ENCODE data around the gene PLA2G2C.

The PLA2G2C gene

DNA sequence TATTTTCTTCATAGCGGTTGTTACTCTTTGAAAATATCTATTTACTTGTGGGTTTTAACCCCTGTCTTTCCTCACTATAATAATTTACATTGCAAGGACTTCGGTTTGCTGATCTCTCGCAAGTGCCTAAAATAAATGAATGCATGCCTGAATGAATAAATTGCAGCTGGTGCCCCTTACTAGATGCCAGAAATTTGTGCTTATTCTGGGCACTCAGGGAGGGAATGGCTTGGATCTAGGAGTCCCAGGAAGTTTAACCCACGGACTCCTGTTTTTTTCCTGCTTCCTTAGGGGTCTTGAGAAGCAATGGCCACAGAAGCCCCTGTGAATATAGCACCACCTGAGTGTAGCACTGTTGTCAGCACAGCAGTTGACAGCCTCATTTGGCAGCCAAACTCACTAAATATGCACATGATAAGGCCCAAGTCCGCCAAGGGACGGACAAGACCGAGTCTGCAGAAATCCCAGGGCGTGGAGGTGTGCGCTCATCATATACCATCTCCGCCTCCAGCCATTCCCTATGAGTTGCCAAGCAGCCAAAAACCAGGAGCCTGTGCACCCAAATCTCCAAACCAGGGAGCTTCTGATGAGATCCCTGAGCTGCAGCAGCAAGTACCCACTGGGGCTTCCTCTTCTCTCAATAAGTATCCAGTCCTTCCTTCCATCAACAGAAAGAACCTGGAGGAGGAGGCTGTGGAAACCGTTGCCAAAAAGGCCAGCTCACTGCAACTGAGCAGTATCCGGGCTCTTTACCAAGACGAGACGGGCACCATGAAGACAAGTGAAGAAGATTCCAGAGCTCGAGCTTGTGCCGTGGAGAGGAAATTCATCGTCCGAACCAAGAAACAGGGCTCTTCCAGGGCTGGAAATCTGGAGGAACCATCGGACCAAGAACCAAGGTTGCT, 4.2 kb upstream of the PLA2G2C start:
- no peak overlapping the region for H3K4me3 ChIP-seq (ENCODE audit: low read depth, low read length)
- TF ChIP-seq, protein P1, sequence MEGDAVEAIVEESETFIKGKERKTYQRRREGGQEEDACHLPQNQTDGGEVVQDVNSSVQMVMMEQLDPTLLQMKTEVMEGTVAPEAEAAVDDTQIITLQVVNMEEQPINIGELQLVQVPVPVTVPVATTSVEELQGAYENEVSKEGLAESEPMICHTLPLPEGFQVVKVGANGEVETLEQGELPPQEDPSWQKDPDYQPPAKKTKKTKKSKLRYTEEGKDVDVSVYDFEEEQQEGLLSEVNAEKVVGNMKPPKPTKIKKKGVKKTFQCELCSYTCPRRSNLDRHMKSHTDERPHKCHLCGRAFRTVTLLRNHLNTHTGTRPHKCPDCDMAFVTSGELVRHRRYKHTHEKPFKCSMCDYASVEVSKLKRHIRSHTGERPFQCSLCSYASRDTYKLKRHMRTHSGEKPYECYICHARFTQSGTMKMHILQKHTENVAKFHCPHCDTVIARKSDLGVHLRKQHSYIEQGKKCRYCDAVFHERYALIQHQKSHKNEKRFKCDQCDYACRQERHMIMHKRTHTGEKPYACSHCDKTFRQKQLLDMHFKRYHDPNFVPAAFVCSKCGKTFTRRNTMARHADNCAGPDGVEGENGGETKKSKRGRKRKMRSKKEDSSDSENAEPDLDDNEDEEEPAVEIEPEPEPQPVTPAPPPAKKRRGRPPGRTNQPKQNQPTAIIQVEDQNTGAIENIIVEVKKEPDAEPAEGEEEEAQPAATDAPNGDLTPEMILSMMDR (IDR thresholded peaks at IDR 0.05; ENCODE audit: borderline replicate concordance, insufficient read depth, low read depth, low read length): no peak

DNA sequence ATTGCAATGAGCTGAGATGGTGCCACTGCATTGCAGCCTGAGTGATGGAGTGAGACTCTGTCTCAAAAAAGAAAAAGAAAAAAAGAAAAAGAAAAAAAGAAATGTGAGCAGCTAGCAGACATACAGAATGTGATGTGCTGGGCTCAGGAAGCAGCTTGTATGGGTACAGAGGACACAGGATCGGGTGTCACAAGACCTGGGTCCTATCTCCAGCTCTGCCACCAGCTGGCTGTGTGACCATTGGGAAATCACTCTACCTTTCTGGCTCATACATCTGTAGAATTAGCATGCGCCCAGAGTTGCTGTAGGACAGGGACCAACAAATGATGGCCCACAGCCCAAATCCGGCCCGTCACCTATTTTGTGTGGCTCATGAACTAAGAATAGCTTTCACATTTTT, 3.3 kb upstream of the PLA2G2C start:
- H3K4me3 ChIP-seq (ENCODE audit: low read depth, low read length): no peak overlapping the region
- TF ChIP-seq, protein P1 (IDR thresholded peaks at IDR 0.05; ENCODE audit: borderline replicate concordance, insufficient read depth, low read depth, low read length): no peak

DNA sequence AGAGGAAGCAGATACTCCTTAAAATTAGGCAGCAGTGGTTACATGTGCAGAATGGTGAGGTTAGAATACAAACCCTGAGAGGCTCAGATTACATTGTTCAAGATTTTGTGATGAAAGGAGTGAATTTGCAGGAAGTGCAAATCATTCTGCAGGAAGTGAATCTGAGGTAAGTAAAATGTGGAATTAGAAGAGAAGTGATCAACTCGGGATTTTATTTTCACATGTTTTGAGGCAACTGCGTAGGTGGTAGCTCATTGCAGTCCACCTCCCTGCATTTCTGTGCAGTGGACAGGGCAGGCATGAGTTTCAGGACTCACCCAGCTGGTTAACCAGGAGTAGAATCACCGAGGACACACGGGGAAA, 2.1 kb upstream of the PLA2G2C start:
- H3K4me3 ChIP-seq (ENCODE audit: low read depth, low read length): no peak overlapping the region
- TF ChIP-seq, protein P1 (IDR thresholded peaks at IDR 0.05; ENCODE audit: borderline replicate concordance, insufficient read depth, low read depth, low read length): no peak

DNA sequence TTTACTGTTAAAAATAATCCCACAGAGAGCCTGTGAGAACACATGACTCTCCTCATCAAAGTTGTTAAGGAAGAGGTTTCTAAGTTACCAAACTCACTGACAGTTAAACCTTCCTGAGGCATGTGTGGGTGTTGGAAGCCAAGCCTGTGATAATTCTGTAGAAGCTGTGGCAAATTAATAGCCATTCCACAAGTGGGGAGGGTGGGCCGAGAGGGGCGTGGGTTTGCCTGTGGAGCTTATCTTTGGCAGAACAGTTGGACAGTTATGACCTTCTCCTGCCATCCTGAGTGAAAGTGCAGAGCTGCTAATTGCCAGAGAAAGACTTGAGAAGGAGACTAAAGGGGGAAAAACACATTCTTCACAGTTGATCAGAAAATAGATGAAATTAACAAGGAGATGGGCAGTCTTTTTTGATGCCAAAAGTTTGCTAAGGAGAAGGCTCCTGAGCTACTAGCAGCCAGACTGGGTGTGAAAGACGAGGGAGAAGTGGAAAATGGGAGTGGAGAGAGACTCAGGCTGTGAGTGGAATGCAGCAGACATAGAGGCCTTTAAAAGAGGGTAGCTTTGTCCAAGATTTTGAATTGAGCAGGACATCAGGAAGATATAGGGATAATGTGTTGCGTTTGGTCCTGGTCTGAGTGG, 1.6 kb upstream of the PLA2G2C start:
- H3K4me3 ChIP-seq (ENCODE audit: low read depth, low read length): no peak overlapping the region
- TF ChIP-seq, protein P1 (IDR thresholded peaks at IDR 0.05; ENCODE audit: borderline replicate concordance, insufficient read depth, low read depth, low read length): no peak

DNA sequence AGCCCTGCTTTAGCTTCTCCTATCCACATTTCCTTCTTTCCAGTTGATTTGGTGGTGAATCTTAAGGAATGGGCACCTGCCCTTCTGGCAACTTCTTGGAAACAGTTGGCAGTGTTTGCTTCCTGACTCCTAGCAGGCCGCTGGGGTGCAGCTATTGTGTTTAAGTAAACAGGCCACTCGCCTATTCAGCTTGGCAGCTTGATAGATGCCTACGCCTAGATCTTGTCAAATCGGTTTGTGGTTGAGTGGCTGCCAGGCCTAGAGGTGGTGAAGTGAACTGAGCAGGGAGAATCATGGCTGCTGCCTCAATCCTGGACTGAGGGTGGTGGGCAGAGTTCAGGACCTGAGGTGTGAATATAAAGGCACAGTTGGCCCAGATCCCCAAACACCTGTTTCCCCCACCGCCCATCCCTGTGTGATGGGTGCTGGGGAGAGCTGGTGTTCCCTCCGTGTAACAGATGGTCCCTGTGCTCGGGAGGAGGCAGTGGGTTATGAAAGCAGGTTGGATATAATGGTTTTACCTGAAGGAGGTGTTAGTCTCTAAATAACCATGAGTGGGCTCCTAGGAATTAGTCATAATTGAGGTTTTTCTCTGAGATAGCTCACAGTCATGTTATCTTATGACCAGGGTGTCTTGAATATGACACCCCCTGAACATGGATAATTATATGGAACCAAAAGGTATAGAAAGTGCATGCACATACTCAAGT, 940 bp upstream of the PLA2G2C start:
- H3K4me3 ChIP-seq (ENCODE audit: low read depth, low read length): no peak overlapping the region
- TF ChIP-seq, protein P1 (IDR thresholded peaks at IDR 0.05; ENCODE audit: borderline replicate concordance, insufficient read depth, low read depth, low read length): no peak

DNA sequence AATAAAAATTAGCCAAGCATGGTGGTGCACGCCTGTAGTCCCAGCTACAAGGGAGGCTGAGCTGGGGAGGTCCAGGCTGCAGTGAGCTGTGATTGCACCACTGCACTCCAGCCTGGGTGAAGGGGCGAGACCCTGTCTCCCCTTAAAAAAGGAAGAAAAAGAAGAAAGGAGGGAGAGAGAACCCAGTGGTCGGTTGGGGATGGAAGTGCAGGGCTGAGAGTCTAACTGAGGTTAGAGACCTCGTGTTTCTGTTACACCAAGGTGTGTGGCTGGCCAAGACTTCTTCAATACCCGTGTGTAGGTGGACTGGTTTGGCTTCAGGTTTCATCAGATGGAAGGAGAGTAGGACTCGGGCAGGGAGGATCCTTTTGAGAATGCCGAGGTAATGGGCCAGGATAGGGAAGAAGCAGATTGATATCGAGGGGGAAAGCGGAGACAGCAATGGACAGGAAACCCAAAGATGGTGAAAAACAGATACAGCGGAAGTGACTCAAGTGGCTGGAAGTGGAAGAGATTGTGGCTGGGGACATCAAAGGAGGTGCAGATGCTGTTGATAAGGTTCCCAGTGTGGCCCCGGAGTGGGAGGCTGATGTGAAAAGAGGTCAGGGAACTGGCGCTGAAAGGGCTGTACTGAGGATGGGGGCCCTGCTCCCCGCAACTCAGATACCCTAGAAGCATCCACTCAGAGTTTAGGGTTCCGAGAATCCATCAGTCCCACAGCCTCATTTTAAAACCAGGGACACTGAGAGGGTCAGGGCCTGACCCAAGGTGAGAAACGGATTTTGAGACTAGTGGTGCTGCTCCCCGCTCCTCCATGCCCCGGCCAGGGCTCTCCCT, 1.1 kb downstream of the PLA2G2C start:
- TF ChIP-seq, protein P1 (IDR thresholded peaks at IDR 0.05; ENCODE audit: borderline replicate concordance, insufficient read depth, low read depth, low read length): no peak
- no peak overlapping the region for H3K4me3 ChIP-seq (ENCODE audit: low read depth, low read length)
